Activated CD4-positive, CD25-positive, alpha-beta regulatory T cell treated with anti-CD3 and anti-CD28 coated beads, Interleukin-2, amount 50 U/mL, for 72 hours (primary cell): ENCODE measurements around the gene C1orf21.

Experiments
- DNase-seq: peaks from one replicate; pipeline ENCODE4 v3.0.0; 2021

The C1orf21 gene

GRCh38 chr1:184672013-184672726 is 285.3 kb downstream of the C1orf21 start:
- no peak for DNase-seq

DNA sequence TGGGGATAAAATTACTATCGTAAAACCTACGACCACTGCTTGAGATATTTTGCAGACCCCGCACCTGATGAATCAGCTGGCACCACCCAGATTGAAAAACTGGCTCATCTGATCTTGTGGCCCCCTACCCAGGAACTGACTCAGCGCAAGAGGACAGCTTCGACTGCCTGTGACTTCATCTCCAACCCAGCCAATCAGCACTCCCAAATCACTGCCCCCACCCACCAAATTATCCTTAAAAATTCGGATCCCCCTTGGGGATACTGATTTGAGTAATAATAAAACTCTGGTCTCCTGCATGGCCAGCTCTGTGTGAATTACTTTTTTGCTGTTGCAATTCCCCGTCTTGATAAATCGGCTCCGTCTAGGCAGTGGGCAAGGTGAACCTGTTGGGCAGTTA is 286.5 kb downstream of the C1orf21 start:
- DNase-seq: no peak

DNA sequence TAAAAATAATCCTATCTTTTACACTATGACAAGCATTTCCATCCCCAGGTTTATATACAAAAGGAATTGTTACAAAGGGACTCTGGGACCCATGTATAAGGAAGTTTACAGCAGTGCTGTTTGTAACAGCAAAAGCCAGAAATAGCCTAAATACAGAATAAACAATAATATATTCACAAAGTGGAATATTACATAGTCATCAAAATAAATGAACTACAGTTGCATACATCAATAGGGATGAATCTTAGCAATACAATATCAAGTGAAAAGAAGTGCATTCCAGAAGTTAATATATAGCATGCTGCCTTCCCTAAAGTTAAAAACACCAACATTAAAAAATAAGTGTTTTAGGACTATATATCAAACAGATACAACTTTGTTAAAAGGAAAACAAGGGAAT is 290.5 kb downstream of the C1orf21 start:
- no peak for DNase-seq
